G401.6 (cell line): Measurements from ENCODE around the gene SPATA31C1.
"Not testable (repeated sequence)": the region's sequence is repeated elsewhere in the genome, so short reads cannot be mapped to it uniquely, and the experiment has no call there.

ENCODE experiments used
- FAIRE-seq: peaks from 2 replicates; lab custom pipeline; 2012; peaks lifted over from hg19 to GRCh38; lab: Jason Lieb, UNC

The SPATA31C1 gene

DNA sequence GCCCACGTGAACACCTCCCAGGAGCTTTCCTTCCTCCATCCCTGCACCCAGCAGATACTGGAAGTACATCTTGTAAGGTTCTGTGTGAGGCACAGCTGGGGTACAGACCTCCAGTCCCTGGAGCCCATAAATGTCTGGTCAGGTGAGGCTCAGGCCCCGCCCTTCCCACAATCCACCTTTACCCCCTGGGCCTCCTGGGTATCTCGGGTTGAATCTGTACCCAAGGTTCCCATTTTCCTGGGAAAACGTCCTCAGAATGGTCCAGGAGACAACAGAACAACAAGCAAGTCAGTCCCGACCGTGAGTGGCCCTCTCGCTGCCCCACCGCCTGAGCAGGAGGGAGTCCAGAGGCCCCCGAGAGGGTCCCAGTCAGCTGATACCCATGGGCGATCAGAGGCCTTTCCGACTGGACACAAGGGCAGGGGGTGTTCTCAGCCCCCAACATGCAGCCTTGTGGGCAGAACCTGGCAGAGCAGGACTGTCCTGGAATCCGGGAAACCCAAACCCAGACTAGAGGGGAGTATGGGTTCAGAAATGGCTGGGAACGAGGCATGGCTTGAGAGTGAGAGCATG is 30.7 kb upstream of the SPATA31C1 start:
- no peak for FAIRE-seq

DNA sequence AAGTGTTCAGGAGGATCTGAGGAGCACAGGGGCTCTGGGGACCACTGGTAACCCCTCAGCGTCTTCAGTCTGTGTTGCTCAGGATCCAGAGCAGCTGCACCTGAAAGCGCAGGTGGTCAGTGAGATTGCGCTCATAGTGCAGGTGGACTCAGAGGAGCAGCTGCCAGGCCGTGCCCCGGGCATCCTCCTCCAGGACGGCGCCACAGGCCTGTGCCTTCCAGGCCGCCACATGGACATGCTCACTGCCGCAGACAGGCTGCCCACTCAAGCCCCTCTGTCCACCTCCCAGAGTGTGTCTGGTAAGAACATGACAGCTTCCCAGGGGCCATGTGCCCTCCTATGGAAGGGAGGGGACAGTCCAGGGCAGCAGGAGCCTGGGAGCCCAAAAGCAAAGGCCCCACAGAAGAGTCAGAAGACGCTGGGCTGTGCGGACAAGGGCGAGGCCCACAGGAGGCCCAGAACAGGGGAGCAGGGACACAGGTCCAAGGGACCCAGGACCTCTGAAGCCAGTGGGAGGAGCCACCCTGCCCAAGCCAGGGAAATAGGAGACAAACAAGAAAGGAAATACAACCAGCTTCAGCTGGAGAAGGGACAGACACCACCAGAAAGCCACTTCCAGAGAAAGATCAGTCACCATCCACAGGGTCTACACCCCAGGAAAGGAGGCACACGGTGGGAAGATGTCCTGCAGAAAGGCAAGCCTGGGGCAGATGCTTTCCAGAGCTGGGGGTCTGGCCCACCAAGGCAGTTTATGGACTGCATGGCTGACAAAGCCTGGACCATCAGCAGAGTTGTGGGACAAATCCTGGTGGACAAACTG is 29.9 kb upstream of the SPATA31C1 start:
- no peak for FAIRE-seq

DNA sequence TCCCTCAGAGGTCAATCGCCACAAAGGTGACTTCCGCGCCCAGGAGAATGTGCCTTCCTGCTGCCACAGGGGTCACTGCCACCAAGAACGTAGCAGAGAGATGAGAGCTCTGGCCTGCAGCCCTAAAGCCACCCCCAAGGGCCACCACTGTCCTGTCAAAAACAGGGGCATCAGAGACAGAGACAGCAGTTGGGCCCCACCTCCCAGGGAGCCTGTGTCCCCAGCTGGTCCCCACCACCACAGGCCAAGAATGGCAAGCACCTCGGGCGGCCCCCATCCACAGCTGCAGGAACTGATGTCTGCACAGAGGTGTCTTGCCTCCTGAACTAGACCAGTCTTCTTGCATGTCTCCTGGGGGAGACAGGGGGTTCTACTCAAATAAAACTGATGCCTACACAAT is 29.3 kb upstream of the SPATA31C1 start:
- FAIRE-seq = no peak

DNA sequence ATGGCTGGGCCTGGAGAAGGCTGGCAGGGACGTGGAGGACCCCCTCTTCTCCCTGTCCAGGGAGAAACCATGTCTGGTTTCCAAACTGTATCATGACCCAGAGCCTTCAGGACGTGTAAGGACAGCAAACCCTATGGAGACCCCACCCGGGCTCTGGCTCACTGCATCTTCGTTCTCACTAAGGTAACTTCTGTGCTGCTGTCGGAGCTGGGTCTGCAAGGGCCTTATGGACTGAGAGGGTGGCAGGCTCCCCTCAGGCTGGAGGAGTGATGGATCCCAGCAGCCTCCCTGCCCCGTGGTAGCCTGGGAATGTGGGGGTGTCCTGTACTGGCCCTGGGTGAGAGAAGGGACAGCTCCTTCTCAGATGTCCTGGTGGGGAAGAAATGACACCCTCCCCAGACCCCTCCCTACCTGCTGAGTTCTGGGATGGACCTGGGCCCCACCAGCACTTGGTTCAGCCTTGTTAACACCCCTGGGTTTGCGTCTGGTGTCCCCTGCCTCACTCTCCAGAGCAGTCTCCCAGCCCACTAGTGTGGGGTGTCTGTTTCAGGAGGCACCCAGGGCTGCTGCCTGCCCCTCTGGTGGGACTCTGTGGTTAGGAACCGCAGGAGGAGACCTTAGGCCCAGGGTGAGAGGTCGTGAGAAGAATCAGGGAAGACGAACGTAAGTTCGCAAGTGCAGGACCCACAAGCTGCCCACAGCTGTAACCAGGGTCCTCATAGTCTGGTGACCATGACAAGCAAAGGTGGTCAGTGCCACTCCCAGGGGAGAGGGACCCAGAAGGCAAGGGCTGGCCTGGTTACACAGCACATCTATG is 28.5 kb upstream of the SPATA31C1 start:
- no peak for FAIRE-seq

DNA sequence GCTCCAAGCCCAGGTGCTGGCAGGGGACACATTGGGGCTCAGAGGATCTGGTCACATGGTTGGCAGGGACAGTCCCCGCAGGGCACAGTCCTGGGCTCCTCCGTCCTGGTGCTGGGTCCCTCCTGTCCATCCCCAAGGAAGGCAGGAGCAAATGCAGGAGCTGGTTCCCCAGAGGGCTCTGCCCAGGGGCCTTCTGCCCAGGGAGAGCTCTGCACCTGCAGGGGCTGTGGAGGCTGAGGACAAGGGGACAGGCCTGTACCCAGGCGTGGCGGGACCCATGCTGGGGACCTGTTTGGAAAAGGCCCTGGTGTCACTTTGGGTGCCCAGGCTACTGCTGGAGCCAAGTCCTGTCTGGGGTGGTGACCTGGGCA is 27.9 kb upstream of the SPATA31C1 start:
- no peak for FAIRE-seq

DNA sequence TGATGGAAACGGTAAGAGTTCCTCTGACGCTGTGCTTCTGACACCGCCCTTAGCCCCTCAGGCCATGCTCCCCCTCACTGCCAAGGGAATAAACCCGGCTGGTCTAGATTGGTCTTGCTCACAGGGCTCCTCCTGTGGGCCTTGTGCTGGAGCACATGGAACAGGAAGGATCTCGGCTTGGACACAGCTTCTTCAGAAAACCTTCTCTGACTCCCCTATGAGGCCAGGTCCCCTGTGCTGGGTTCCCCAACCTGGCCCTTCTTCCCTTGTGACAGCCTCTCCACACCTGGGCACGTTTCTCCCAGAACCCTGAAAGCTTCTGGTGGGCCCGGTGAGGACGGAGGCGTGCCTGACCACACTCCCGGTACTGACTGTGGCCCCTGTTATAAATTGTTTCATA is 26.9 kb upstream of the SPATA31C1 start:
- no peak for FAIRE-seq

DNA sequence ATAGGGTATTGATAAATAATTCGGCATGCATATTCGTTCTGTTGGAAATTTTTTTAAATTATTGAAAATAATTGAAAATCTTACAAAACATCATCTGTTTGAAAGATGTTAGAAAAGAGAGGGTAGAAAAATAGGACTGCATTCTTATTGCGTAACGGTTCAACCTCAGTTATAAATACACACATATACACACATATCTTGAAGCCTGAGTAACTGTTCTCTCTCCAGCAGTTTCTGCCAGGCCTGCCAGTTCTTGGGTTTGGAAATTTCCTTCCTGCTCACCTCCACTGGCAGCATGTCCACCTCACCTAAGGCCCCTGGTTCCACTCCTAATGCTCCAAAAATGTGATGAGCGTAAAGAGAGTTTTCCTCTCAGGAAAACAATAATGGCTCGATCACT is 26.0 kb upstream of the SPATA31C1 start:
- FAIRE-seq = no peak

DNA sequence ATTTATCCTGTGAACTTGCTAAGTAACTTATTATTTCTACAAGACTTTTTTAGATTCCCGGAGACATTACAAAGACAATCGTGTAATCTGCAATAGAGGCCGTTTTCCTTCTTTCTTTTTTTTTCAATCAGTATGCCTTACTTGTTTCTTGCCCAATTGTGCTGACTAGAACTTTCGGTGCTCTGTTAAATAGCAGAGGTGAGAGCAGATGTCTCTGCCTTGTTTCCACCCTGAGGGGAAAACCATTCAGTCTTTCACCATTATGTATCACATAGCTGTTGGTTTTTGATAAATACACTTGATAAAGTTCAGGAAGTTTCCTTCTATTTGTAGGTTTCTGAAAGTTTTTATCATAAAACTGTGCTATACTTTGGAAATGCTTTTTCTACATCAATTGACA is 24.8 kb upstream of the SPATA31C1 start:
- FAIRE-seq = no peak

DNA sequence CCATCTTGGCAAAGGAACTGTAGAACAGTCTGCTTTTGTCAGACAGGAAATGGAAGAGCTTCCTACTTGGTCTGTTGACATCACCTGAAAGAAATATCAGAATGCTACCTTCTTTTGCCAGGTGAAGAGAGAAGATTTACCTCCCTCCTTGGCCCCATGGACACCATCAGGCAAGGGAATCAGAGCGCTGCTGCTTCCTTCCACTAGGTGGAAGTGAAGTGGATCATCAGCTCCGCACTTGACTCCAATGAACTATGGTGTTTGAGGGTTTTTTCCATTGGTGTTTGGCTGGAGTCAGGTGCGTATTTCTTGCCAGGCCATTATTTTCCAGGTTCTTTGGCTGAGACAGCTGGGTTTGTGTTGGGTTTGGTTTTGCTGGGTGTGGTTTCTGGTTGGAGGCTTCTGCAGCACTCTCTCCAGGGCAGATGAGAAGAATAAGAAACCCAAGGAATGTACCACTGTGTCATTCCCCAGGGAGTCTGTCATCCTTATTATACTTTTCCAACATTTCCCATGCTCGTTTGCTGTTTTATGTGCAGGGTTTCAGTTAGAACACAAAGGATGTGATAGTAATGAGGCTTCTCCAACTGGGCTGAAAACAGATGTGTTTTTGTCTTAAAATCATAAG is 22.6 kb upstream of the SPATA31C1 start:
- FAIRE-seq = no peak

DNA sequence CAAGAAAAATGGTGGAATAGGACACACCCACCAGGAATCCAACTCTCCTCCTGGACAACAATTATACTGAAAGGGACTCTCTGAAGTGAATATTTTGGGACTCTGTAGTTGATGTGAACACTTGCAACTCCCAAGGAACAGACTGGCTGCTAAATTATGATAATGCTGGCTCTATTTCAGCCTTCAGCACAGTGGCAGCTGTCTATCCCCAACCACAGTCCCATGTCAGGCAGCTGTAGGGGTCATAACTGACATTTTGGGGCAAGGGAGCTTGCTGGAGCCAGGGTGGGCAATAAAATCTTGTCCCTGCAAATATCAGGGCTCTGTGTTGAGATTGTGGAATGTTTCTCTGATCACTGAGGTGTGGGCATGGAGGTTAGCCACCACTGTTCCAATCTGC is 20.9 kb upstream of the SPATA31C1 start:
- FAIRE-seq = no peak

DNA sequence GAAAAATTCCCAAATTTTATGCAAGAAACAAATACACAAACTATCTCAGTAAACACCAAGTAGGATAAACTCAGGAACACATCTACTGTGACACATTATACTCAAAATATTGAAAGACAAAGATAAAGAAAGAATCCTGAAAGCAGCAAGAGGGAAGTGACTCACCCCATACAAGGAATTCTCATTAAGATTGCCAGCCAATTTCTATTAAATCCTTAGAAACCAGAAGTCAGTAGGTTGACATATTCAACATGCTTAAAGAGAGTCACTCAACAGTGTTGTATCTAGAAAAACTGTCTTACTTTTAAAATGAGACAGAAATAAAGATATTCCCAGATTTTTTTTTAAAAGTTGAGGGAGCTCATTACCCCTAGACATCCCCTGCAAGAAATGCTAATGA is 19.6 kb upstream of the SPATA31C1 start:
- no peak for FAIRE-seq

DNA sequence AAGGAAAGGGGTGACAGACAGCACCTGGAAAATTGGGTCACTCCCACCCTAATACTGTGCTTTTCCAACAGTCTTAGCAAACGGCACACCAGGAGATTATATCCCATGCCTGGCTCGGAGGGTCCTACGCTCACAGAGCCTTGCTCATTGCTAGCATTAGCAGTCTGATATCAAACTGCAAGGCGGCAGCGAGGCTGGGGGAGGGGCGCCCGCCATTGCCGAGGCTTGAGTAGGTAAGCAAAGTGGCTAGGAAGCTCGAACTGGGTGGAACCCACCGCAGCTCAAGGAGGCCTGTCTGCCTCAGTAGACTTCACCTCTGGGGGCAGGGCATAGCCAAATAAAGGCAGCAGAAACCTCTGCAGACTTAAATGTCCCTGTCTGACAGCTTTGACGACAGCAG is 15.4 kb upstream of the SPATA31C1 start:
- not testable (repeated sequence) for FAIRE-seq

DNA sequence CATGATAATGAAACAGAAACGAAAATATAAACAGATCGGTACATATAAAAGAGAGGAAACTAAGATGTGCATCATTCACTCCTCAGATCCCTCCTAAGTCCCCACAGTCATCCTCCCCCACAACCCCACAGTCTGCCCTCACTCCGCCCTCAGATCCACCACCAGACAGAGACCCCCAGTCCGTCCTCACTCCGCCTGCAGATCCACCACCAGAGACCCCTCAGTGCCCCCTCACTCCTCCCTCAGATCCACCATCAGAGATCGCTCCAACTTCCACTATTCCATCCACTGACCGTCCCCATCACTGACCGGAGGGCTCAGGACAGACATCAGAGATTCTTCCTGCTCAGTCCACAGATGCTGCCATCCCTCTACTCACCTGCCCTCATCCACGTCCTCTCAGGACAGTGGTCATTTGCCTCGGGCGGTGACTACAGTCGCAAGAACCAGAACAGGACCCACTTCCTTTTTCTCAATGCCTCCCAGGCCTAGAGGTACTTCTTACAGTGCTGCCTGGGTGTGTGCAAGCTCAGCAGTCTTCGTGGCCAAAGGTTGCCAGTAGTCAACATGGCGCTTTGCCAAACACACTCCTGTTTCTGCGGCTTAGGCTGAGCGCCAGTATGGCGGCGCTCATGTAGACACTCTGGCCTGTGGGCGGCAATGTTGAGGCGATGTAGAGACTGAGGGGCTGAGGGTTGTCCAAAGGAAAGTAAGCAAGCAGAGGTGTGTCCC is 8.3 kb upstream of the SPATA31C1 start:
- no peak for FAIRE-seq

DNA sequence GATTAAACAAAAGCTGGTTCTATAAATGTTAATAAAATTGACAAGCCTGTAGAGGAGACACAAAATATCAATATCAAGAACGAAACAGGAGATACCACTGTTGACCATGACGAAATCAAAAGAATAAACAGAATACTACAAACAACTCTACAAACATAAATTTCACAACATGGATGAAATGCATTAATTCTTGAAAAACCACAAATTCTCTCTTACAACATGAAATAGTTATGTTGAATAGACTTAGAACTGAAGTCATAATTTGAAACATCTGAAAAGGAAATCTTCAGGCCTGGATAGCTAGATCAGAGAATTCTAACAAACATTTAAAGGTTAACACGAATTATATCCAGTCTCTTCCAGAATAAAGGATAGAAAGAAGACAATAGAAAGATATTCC is 6.9 kb upstream of the SPATA31C1 start:
- FAIRE-seq = no peak

DNA sequence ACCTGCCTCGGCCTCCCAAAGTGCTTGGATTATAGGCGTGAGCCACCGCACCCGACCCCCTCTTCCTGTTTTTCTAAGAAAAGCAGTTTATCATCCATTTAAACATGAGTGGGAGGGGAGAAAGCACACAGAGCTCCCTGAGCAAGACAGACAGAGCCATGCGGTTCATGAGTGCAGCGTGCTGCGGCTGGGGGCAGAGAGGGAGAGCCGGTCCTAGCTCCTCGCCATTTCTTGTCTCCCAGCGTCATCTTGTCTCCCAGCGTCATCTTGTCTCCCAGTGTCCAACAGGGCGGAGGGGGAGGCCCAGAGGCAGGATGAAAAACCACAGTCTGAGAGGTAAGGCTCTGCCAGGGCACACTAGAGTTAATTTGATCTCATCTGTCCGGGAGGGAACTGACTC is 1.3 kb downstream of the SPATA31C1 start:
- FAIRE-seq = not testable (repeated sequence)

DNA sequence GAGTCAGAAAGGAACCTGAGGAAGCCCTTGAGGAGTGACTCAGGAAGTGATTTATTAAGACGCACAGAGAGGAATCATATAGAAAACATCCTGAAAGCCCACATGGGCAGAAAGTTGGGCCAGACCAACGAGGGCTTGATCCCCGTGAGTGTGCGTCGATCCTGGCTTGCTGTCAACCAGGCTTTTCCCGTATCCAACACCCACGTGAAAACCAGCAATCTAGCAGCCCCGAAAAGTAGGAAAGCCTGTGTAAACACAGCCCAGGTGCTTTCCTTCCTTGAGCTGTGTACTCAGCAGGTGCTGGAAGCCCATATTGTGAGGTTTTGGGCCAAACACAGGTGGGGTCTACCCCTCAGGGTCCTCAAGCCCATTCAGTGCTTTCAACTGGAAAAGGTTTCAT is 3.8 kb downstream of the SPATA31C1 start:
- FAIRE-seq = not testable (repeated sequence)

DNA sequence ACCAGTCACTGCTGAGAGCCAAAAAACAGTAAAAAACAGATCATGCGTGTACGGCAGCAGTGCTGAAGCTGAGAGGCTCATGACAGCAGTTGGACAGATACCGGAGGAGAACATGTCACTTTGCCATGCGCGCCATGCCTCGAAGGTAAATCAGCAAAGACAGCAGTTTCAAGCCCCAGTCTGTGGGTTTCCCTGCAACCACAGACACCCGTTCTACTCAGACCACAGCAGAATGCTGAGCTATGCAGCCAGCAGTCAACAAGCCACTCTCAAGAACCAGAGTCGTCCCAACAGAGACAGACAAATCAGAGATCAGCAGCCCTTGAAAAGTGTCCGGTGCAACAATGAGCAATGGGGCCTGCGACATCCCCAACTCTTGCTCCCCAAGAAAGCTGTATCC is 5.2 kb downstream of the SPATA31C1 start:
- not testable (repeated sequence) for FAIRE-seq

DNA sequence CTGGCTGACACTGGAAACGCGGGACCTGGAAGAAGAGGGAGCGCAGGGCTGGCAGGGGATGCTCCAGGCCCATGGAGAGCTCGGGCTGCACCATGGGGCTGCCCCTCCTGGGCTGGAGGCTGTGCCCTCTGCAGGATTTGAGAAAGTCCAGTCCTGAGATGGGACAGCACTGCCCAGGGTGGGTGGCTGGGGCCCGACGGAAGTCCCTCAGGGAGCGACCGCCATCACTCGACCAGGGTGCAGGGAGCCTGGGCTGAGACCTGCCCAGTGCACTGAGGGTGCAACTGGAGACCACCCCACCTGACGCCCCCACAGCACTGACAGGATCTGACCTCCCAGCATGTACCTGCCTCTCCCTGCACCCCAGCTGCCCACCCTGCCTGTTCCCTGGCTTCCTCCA is 7.1 kb downstream of the SPATA31C1 start:
- not testable (repeated sequence) for FAIRE-seq

DNA sequence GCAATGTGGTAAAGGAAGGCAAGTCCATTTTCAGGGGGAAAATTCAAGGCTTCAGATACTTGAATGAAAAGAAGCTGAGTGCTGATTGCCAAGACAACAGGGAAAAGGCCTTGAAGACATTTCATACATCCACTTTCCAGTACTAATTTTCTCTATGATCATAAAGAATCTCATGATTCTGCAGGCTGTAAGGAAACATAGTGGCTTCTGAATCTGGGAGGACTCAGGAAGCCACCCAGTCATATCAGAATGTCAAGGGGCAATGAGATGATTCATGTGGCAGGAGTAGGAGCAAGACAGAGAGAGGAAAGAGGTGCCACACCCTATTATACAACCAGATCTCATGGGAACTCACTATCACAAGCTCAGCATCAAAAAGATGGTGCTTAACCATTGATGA is 11.4 kb downstream of the SPATA31C1 start:
- not testable (repeated sequence) for FAIRE-seq

DNA sequence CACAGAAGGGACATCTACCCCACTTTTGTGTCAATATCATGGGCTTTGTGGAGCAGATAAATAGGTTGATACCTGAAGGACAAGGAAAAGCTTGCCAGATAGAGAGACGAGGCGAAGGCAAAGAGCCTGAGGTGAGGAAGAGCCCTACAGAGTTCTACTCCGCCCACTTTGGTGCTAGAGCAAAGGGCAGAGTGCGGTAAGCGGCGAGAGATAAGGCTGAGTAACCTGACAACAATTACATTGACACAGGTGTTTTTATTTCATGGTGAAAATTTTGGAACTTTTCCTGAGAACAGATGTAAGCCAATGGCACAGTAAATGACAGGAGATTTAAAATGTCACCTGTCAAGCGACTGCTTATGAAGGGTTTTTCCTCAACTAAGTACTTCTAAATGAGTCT is 16.7 kb downstream of the SPATA31C1 start:
- not testable (repeated sequence) for FAIRE-seq

DNA sequence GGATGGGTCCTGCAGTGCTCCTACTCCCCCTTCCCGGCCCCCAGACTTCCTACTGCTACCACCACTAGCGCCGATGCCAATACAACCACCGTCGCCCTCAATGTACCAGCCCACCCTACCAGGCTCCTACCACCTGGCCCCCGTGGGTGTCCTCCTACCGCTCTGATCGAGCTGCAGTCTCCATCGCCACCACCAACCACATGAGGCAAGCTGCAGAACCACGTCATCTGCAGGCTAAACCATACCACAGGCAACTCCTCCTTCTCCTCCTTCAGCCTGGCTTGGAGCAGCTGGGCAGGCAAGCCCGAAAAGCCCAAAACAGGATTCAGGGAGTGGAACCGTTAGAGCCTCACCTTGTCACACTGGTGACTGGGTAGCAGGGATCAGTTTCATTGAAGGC is 19.6 kb downstream of the SPATA31C1 start:
- FAIRE-seq = not testable (repeated sequence)

DNA sequence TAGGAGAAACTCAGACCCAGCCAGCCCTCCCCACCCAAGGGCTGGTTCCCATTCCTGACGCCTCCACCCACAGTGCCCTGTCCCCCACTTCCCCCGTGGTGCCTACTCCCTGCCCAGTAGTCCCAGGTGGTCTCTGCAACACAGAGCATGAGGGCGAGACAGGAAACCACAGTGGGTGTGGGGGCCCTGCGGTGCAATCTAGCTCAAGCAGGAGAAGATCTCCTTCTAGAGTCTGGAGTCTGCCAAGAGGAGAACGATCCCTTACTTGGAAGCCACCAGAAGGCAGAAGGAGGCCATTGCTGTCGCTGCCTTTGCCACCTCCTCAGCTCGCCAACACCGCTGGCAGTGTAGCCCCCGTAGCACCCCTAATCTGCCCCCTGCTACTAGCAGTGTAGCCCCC is 20.2 kb downstream of the SPATA31C1 start:
- FAIRE-seq = not testable (repeated sequence)
